Measurements from ENCODE around the gene VENTX.

DNA sequence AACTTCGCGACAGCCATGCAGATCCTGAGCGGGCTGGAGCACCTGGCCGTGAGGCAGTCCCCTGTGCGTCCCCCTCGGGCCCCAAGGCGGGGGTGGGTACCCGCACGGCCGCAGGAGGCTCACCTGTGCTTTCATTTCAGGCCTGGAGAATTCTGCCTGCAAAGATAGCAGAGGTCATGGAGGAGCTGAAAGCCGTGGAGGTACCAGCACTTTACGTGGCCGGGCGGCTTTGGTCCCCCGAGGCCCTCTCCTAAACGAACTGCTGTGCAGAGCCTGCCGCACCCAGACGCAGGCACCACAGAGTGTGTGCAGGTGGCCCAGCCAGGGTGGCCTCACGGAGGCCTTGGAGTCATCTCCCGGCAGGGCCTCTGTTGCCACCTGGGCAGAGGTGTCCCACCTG is 18.8 kb upstream of the VENTX start:
- TF ChIP-seq, protein P1, sequence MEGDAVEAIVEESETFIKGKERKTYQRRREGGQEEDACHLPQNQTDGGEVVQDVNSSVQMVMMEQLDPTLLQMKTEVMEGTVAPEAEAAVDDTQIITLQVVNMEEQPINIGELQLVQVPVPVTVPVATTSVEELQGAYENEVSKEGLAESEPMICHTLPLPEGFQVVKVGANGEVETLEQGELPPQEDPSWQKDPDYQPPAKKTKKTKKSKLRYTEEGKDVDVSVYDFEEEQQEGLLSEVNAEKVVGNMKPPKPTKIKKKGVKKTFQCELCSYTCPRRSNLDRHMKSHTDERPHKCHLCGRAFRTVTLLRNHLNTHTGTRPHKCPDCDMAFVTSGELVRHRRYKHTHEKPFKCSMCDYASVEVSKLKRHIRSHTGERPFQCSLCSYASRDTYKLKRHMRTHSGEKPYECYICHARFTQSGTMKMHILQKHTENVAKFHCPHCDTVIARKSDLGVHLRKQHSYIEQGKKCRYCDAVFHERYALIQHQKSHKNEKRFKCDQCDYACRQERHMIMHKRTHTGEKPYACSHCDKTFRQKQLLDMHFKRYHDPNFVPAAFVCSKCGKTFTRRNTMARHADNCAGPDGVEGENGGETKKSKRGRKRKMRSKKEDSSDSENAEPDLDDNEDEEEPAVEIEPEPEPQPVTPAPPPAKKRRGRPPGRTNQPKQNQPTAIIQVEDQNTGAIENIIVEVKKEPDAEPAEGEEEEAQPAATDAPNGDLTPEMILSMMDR (IDR thresholded peaks at IDR 0.05) = no peak
- TF ChIP-seq POLR2A (IDR thresholded peaks at IDR 0.05) = no peak

All from body of pancreas (tissue), 4 donors.